ENCODE data around the gene PRDM16.

Gene PRDM16

GRCh38 chr1:3429766-3430165, 360.8 kb downstream of the PRDM16 start:
- DNase-seq (ENCODE audit: low read depth) = no peak
- TF ChIP-seq CTCF (conservative IDR thresholded peaks at IDR 0.05; ENCODE audit: low read depth, low read length) = no peak
- no peak overlapping the region for H3K4me3 ChIP-seq (ENCODE audit: low read depth, low read length)

DNA sequence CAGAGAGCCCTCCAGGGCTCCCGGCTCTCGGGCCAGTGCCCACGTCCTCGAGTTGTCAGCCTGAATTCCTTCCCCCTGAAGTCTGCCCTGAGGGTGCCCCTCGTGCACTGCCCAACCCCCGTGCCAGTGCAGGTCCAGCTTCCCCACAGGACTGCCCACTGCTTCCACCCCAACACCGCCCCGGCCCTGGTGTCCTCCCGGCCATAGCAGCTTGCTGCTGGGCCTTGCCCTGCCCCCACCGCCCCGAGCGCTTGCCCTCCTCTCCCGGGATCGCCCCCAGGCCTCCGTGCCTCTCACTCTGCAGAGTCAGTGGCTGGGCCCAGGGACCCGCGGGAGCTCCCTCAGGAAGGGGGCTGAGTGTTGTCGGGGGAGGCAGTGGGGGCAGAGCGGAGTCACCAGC, 361.4 kb downstream of the PRDM16 start:
- no peak for TF ChIP-seq CTCF (conservative IDR thresholded peaks at IDR 0.05; ENCODE audit: low read depth, low read length)

GRCh38 chr1:3430820-3431219, 361.8 kb downstream of the PRDM16 start:
- TF ChIP-seq CTCF (conservative IDR thresholded peaks at IDR 0.05; ENCODE audit: low read depth, low read length) = no peak
- DNase-seq (ENCODE audit: low read depth) = no peak

More for the DNA sequence above, 361.4 kb downstream of the PRDM16 start:
- no peak overlapping the region for H3K4me3 ChIP-seq (ENCODE audit: low read depth, low read length)
- no peak for DNase-seq (ENCODE audit: low read depth)

DNA sequence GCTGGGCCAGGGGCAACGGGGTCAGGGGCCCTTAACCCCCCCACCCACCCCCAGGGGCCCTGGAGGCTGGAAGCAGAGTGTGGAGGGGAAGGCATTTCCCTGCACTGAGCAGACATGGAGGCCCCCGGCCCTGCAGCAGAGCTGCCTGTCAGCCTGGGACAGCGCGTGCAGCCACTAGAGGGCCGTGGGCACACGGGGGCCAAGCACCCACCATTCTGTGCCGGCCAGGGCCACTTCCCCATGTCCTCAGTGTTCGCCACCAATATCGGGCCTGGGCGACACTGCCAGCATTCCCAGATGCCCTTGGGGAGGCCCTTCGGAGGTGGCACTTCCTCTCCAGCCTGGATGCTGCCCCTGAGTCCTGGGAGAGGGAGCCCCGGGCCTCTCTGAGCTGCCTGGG, 362.3 kb downstream of the PRDM16 start:
- TF ChIP-seq CTCF (conservative IDR thresholded peaks at IDR 0.05; ENCODE audit: low read depth, low read length) = peak; percentile 45
- H3K4me3 ChIP-seq (ENCODE audit: low read depth, low read length) = no peak overlapping the region
- DNase-seq (ENCODE audit: low read depth) = no peak

More at GRCh38 chr1:3430820-3431219, 361.8 kb downstream of the PRDM16 start:
- no peak overlapping the region for H3K4me3 ChIP-seq (ENCODE audit: low read depth, low read length)

GRCh38 chr1:3431686-3432085, 362.7 kb downstream of the PRDM16 start:
- no peak overlapping the region for H3K4me3 ChIP-seq (ENCODE audit: low read depth, low read length)
- no peak for TF ChIP-seq CTCF (conservative IDR thresholded peaks at IDR 0.05; ENCODE audit: low read depth, low read length)
- DNase-seq (ENCODE audit: low read depth) = no peak

- DNase-seq (ENCODE audit: low read depth) = no peak
- TF ChIP-seq CTCF (conservative IDR thresholded peaks at IDR 0.05; ENCODE audit: low read depth, low read length) = no peak
- no peak overlapping the region for H3K4me3 ChIP-seq (ENCODE audit: low read depth, low read length)
Measured at GRCh38 chr1:3432306-3432705, 363.3 kb downstream of the PRDM16 start.

GRCh38 chr1:3433076-3433475, 364.1 kb downstream of the PRDM16 start:
- no peak overlapping the region for H3K4me3 ChIP-seq (ENCODE audit: low read depth, low read length)
- no peak for DNase-seq (ENCODE audit: low read depth)
- no peak for TF ChIP-seq CTCF (conservative IDR thresholded peaks at IDR 0.05; ENCODE audit: low read depth, low read length)

Measured in choroid plexus epithelial cell (primary cell).